GM21423 (cell line): ENCODE data around the gene ZNF343.
"Not testable (repeated sequence)": the region's sequence is repeated elsewhere in the genome, so short reads cannot be mapped to it uniquely, and the experiment has no call there.

ENCODE experiments used
- ATAC-seq: cut with Tn5 transposase; IDR thresholded peaks from one replicate; pipeline ENCODE4 v1.9.1; 2021; ENCODE audit warnings: mild to moderate bottlenecking, moderate library complexity; ENCODE audit not compliant: unreplicated experiment

Gene ZNF343

DNA sequence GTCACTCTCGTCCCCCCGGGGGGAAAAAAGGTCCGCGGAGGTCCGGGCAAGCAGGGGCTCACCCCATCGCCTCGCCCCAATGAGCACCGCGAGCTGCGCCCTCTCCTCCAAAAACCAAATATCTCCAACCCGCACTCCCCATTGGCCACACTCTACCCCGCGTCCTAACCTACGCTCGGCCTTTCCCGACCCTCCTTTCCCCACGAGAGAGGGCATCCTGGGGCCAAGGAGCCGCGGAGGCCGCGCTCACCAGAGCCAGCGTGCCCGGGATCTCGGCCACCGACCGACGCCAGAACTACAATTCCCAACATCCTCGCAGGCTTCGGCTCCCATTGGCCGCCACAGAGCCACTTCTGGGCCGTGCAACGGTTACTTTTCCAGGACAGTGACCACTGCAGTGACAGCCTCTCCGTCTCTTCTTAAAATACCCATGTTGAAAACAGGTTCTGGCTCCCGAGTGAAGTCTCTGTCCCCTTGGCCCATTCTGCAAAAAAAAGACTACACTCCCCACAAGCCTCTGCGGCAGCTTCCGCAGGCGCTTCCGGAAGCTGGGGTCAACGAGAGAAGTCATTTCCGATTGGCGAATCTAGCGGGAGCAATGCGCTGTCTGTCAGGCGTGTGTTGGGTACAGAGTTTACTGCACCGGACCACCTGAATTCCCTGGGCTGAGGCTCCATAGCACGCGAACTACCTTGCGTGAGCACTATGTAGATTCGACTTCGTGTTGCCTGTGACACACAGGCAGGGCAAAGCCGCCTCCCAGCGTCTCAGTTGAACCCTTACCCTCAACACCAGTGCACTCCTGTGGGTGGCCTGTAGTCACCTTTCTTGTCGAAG, at the start of gene ZNF343:
ZNF343 (minus strand) TSS at position 285 of the 837 bp plus-strand sequence. CDS start 15,020 bp downstream, outside the sequence.
- ATAC-seq = peak; percentile 90

DNA sequence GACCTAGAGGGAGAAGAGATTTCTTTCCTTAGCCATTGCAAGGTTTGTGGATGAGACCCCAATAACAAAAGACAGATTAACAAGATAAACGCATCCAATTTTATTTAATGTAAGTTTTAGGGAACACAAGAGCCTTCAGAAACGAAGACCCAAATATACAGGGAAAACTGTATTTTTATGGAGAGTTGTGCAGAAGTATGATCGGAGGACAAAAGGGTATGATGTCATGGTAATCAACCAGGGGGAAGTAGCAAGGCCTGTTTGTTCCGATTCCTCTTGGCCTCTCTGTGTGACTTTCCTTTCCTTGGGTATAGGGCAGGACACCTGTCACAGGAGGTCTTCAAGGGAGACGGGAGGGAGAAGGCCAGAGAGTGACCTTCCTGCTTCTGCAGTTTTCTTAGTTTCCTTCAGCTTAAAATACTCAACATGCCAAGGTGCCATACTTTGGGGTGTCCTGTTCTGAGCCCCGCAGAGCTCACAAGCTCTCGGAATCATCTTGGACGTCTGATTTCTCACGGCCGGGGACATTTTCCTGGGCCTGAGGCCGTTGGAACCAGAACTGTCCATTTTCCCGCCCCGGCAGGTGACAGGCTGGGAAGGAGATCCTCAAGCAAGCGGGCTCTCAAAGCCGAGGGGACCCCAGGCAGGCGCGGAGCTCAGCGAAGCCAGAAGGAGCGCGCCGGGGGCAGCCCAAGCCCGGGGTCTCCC, 49.3 kb upstream of the ZNF343 start:
- no peak for ATAC-seq

DNA sequence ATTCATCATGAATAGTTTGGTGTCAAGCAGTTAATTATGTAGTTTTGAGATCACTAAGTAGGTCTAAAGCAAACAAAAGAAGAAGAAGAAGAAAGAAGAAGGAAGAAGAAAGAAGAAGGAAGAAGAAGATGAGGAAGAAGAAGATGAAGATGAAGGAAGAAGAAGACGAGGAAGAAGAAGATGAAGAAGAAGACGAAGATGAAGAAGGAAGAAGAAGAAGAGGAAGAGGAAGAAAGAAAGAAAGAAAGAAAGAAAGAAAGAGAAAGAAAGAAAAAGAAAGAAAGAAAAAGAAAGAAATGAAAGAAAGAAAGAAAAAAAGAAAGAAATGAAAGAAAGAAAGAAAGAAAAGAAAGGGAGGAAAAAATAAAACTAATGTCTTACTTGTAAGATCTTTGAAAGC, 36.9 kb upstream of the ZNF343 start:
- ATAC-seq = no peak

DNA sequence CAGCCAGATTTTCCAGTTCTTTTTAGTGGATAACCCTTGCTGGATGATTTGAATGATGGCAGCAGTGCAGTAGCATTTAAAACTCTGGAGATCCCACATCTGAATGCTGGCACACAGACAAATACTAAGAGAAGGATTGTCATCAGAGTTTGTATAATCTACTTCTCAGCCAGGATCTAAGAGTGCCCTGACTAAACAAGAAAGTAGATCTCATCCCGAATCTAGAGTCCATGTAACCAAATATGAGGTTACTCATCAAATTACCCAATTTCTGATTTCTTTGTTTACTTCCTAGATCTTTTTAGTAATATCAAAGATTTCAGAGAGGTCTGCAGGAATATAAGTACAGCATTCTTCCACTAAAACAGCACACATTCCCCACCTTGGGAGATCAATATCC, 35.5 kb upstream of the ZNF343 start:
- ATAC-seq = no peak

DNA sequence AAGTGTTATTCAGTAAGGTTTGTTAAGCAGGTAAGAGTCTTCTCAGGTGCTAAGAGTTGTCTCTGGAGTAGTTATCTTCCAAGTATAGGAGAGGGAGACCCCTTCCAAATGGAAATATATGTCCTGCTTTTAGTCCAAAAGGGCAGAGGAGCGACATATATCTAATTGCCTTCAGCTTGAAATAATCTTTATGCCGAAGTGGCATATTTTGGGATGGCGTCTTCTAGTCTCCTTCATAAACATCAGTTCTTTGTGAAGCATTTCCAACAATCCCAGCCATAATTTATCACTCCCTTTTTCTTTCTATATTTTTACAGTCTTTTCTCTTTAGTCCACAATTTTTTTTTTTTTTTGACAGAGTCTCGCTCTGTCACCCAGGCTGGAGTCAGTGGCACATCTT, 33.6 kb upstream of the ZNF343 start:
- no peak for ATAC-seq

DNA sequence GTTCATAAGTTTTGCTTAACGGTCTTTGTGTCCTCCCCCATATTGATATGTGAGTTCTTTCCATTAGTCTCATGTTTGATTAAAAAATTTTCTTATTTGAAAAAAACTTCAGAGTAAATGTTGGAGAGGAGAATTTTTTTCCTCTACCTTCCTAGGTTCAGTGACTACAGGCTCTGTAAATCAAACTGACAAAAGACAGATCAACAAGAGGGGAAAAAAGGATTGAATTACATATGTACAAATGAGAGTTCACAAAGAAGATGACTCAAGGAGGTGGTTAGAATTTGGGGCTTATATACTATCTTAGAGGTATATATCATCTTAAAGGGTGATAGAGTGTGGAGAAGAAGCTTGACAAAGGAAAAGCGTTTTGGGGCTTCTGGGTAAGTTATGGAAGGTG, 33.2 kb upstream of the ZNF343 start:
- ATAC-seq = no peak

DNA sequence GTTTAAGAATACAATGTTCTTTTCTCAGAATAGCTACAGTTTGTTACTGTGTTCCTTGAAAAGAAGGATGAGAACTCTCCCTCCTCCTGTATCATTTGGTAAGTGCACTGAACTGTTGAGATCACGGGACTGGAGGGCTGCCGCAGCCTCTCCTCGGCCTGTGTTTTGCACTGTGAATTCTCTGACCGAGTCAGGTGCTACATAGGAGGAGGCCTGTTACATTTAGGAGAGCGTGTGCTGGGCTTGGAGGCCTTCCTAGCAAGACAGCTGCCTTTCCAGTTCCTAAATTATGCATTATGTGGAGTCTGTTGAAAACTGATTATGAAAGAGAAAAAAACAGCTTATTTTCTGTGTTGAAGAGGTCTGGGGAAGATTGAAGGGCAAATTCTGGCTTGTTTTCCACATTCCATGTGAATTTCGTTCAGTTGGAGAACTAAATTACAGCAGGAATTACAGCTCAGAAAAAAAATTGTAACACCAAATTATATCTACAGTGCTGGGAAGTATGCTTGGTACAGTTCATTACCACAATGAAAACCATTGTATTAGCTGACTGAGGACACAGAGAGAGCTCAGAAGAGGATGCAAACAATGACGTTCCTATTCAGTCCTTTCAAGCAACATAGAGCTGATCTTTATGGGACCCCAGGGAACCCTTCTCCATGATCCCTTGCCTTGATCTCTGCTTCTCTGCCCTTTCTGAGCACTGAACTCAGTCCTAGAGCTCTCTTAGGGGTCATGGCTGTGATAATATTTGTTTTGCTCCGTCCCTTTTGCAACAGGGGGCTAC, 30.4 kb upstream of the ZNF343 start:
- ATAC-seq = no peak

DNA sequence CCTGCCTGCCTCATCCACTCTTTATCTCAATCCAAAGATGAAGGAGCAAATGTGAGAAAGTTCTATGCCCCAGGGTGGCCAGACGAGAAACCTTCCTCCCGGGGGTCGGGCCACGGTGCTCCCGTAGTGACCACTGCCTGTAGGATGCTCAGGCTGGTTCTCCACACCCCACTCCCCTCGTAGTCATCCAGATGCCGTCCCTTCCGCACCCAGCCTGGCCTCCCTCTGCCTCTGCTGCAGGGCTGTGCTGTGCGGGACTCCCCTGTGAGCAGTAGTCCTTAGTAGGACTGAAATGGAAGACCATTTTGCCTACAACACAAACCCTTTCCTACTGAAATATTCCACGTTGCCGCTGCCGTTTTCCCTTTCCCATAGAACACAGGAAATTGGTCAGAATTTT, 29.6 kb upstream of the ZNF343 start:
- no peak for ATAC-seq

DNA sequence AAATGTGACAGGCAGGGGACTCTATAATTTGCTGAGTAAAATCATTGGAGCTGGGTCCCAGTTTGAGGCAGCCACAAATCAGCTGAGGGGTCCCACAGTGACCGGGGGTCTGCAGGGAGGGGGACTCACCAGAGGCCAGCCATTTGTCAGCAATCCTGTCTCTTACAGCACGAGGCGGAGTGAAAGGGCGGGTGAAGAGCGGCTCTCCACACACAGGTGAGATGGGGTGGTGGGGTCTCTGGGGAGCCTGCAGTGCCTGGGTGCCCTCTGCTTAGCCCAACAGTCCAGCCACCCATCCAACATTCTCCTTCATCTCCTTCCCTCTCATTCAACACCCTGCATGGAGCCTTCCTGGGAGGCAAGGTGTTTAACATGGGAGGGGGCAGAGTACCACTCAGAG, 28.4 kb upstream of the ZNF343 start:
- no peak for ATAC-seq

DNA sequence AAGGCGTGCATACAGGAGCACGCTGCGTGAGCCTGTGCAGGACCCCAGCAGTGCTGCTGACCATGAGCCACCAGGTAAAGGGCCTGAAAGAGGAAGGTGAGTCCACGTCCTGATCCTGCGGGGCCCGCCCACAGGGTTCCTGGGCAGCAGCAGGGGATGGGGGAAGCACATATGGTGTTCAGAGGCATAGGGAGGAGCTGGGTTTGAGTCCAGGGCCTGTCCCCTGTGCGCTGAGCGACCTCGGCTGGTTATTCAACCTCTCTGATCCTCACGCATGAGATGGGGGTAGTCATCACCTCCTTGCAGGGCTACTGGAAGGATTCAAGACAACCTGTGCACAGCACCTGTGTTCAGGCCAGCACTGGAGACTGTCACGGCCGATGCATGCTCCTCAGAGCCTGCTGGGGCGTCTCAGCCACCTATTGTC, 27.9 kb upstream of the ZNF343 start, which contains the start of gene TMC2:
TMC2 (plus strand) TSS at position 14 of the 427 bp plus-strand sequence; CDS start at position 63, 49 bp downstream.
- no peak for ATAC-seq

DNA sequence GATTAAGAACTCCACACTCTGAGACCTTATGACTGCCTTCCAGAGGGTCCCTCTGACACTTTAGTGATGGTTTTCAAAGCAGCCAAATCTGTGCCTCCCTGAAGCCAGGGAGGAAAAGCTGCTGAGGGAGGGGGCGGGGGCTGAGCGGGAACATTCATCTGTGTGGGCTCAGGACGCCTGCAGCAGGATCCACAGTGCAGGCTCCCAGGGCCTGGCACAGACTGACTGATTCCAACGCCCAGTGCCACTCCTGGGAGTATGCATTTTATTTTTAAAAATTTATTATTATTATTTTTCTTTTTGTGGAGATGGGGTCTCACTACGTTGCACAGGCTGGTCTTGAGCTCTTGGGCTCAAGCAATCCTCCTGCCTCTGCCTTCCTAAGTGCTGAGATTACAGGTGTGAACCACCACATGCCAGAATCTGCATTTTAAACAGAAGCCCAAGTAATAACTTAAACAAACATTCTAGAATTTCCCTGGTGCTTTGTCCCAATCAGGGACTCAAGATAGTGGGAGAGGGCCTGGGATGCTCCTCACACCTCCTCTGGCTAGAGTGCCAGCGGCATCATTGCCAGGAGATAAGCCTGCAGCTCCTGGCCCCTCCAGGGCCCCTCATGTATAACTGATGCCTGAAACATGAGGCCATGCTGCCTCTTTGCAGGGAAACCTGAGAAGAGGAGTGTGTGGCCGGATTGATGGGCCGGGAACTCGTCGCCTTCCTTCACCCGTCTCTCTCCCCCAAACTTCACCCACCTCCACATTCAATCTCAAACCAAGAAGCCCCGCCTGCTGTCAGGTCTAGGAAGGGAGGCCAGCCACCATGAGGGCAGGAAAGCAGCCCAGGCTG, 27.2 kb upstream of the ZNF343 start:
- no peak for ATAC-seq

DNA sequence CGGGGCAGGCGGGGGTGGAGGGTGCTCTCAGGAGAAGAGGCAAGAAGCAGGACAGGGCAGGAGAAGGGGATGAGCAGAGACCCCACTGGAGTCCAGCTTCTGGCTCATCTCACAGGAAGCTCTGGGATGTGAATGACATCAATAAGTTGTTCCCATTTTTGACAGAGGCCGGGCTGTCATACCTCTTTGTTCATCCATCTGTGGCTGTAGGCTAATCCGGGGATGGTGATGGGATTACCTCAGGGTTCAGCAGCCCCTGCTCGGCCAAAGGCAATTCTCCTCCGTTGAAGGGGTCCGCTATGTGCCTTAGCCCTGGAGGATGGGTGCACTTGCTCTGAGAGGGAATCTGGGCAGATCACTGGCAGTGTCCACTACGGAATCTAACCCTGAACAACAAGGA, 24.4 kb upstream of the ZNF343 start:
- ATAC-seq = no peak

DNA sequence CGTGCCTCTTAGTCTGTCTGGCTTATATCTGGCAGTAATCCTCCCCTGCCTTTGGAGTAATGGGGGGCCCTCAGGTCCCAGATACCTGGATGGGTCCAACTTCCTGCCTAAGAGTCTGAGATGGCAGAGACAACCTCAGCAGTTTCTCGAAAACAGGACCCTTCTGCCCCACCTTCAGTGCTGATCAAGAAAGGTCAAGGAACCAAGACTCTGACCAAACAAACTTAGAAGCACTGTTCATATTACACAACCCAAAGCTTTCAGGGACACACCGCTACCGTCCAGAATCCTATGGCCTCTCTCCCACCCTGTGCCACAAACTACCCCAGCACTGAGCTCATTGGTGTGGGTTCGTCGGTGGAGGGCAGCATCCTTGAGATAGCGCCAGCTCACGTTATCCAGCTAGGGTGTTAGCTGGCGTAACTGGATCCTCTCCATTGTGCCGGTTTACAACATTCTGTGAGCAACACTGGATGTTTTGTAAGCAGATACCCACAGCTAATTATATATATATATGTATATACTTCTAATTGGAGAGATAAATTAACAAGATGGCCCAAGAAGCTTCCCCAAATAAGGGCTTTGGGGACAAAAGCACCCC, 20.1 kb upstream of the ZNF343 start:
- no peak for ATAC-seq

DNA sequence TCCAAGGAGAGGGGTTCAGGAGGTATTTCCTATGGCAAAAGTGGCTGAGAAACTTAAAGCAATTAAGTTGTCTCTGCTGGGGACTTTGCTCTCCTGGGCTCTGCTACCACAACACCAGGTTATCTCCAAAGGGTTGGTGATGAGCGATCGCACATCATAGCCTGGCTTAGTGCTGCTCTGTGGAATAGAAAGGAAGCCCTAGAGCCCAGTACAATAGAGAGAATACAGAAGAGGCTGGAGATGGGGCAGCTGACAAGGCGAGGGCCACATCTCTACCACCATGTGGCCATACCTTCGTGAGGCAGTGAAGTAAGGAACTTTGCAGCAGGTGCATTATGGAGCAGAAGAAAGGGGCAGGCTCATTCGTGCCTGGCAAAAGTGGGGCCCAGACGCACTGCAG, 19.0 kb upstream of the ZNF343 start:
- no peak for ATAC-seq

DNA sequence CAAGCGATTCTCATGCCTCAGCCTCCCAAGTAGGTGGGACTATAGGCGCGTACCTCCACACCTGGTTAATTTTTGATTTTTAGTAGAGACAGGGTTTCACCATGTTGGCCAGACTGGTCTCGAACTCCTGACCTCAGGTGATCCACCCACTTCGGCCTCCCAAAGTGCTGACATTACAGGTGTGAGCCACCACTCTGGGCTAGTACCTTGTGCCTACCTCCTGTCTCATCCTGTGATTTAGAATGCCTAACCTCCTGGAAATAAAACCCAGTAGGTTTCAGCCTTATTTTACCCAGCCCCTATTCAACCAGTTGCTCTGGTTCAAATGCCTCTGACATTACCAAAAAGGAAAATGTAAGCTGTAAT, 17.5 kb upstream of the ZNF343 start:
- not testable (repeated sequence) for ATAC-seq

DNA sequence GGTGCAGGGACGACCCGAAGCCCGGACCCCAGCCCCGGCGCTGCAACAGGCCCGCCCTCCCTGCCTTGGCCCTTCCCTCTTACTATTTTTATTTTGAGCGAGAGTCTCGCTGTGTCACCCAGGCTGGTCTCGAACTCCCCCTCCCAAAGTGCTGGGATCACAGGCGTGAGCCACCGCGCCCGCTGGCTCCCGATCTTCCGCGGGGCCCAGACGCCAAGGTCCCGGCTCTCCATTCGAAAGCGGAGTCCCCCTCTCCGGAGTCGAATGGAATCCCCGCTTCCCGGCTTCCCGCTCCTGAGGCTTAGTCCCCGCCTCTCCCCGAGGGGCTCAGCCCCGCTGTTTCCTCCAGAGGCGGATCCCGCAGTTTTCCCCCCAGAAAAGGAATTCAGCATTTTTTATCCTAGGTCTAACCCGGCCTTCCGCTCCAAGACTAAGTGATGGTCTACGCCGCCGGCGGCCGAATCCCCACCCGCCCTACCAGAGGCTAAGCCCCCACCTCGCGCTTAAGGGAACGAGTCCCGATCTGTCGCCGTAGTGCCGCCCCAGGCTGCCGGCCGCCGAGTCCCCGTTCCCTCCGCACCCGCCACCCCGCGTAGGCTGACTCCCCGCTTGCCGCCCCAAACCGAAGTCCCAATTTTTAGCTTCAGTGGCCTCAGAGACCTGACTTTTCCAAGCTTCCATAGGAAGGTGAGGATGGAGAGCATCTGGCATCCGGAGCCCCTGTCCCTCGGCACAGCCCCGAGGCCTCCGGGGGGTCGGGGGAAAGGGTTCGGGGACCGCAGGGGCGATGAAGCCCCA, 16.2 kb upstream of the ZNF343 start:
- ATAC-seq = peak; percentile 21

DNA sequence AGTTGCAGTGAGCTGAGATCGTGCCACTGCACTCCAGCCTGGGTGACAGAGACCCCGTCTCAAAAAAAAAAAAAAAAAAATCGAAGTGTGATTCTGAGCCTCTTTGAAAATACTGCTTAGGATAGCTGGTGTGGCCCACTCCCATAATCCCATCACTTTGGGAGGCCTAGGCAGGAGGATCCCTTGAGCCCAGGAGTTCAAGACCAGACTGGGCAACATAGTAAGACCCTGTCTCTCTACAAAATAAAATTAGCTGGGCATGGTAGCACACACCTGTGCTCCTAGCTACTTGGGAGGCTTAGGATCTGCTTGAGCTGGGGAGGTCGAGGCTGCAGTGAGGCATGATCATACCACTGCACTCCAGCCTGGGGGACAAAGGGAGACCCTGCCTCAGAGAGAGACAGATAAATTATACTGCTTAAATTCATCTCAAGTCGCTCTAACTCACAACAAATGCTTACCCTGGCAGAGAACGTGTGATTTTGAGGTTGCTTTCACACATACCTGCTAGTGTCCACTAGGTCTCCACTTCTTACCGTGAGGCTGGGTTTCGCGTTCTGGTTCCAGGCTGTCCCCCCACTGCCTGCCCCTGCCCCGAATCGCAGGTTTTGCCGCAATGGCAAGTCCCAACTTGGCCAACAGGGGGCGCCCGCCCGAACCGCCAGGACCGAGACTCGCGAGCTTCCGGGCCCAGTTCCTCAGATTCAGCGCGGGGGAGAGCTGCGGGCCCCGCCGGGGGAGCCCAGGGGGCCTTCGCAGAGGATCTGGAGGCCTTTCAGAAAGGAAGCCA, 15.4 kb upstream of the ZNF343 start:
- peak; percentile 70 for ATAC-seq

DNA sequence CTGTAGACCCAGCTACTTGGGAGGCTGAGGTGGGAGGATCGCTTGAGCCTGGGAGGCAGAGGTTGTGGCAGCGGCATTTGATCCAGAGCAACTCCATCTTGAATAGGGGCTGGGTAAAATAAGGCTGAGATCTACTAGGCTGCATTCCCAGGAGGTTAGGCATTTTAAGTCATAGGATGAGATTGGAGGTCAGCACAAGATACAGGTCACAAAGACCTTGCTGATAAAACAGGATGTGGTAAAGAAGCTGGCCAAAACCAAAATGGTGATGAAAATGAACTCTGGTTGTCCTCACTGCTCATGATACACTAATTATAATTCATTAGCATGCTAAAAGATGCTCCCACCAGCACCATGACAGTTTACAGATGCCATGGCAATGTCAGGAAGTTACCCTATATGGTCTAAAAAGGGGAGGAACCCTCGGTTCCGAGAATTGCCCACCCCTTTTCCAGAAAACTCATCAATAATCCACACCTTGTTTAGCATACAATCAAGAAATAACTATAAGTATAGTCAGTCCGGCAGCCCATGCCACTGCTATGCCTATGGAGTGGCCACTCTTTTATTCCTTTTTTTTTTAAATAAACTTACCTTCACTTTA, 14.2 kb upstream of the ZNF343 start:
- ATAC-seq = not testable (repeated sequence)
